Small intestine (tissue), 7 donors: Measurements from ENCODE around the gene APOBEC3F. TPM values are rescaled to one million over a fixed set of nuclear protein-coding genes. Genes with fewer than 3 reads are reported as not detected.

Source experiments
- DNase-seq, 2 donors: peaks; one replicate each; pipeline versions ENCODE4 v3.0.0 to v3.0.0-alpha.2; 2013
- FAIRE-seq: peaks from 2 replicates; lab custom pipeline; 2012; peaks lifted over from hg19 to GRCh38; lab: Jason Lieb, UNC
- H3K27ac ChIP-seq, 3 donors: one replicate each; pipeline ENCODE4 v1.5.1; 2013; ENCODE audit warnings: low read length in 2 of 3, mild to moderate bottlenecking in 2 of 3, control low read depth in 1 of 3, inconsistent platforms in 1 of 3, low read depth in 1 of 3, moderate library complexity in 1 of 3
- H3K27me3 ChIP-seq, 3 donors: one replicate each; pipeline ENCODE4 v1.6.1; 2013; ENCODE audit warnings: low read length in 3 of 3, inconsistent platforms in 1 of 3; ENCODE audit not compliant: control insufficient read depth in 3 of 3, insufficient read depth in 3 of 3
- H3K36me3 ChIP-seq, 3 donors: one replicate each; pipeline ENCODE4 v1.6.1; 2013; ENCODE audit warnings: low read length in 3 of 3, inconsistent platforms in 1 of 3, low read depth in 1 of 3, mild to moderate bottlenecking in 1 of 3, moderate library complexity in 1 of 3; ENCODE audit not compliant: control insufficient read depth in 3 of 3, insufficient read depth in 2 of 3
- H3K4me1 ChIP-seq, 3 donors: one replicate each; pipeline ENCODE4 v1.6.1; 2013; ENCODE audit warnings: low read length in 2 of 3, inconsistent platforms in 1 of 3, low read depth in 1 of 3, mild to moderate bottlenecking in 1 of 3, moderate library complexity in 1 of 3; ENCODE audit not compliant: control insufficient read depth in 3 of 3, insufficient read depth in 2 of 3
- H3K4me3 ChIP-seq, 3 donors: one replicate each; pipeline ENCODE4 v1.5.1; 2013; ENCODE audit warnings: low read length in 3 of 3, control low read depth in 1 of 3, inconsistent platforms in 1 of 3, low read depth in 1 of 3, mild to moderate bottlenecking in 1 of 3, moderate library complexity in 1 of 3
- H3K9me3 ChIP-seq, 2 donors: one replicate each; pipeline ENCODE4 v1.6.1; 2013; ENCODE audit warnings: low read depth in 1 of 2, low read length in 1 of 2; ENCODE audit not compliant: control insufficient read depth in 2 of 2, insufficient read depth in 1 of 2
- WGBS, 3 donors: extraction: QIAGEN DNeasy Blood & Tissue Kit; methylation state at CpG; one replicate each; pipeline ENCODE4 v1.1.7; 2013; 5-methylcytosine and 5-hydroxymethylcytosine counted together
- polyA plus RNA-seq, 4 donors: library from polyadenylated mRNA; stranded (reverse) in 3 of 4; unstranded in 1 of 4; fragments of 200-250 nt in 3 of 4; fragments of 120-200 nt in 1 of 4; gene quantifications; one replicate each; pipeline versions ENCODE4 v1.2.1 to v1.2.3, GENCODE V29; 2013
- donor health status: healthy with polysubstance abuse.
- donor health status: control.
- donor health status: control.
- donor health status: Bipolar disorder and iron deficiency.
- donor health status: healthy.

Gene APOBEC3F
- polyA plus RNA-seq, 4 donors = 3.1 to 4.4 (median 3.6) TPM

GRCh38 chr22:39098026-39098425 lies 57.4 kb downstream of the APOBEC3F start:
- DNase-seq (no peak), FAIRE-seq (no peak)
- Histone ChIP-seq H3K36me3 (no peaks in the 10 kb centered on the region), H3K4me3 (no peak overlapping the region), H3K27me3 (no peaks in the 10 kb centered on the region), H3K4me1 (no peaks in the 10 kb centered on the region), H3K9me3 (no peaks in the 10 kb centered on the region), H3K27ac (no peak overlapping the region)
- WGBS, 3 donors = 68 to 83% (median 78%) methylated on average over 6 of the region's 6 CpGs

GRCh38 chr22:39098576-39098975 lies 57.9 kb downstream of the APOBEC3F start:
- DNase-seq (no peak), FAIRE-seq (no peak)
- H3K9me3 ChIP-seq = no peaks in the 10 kb centered on the region
- H3K4me1 ChIP-seq = no peaks in the 10 kb centered on the region
- no peaks in the 10 kb centered on the region for H3K36me3 ChIP-seq
- WGBS, 3 donors = 72 to 87% (median 78%) methylated on average over 8 of the region's 8 CpGs
- no peak overlapping the region for H3K4me3 ChIP-seq
- no peaks in the 10 kb centered on the region for H3K27me3 ChIP-seq
- no peak overlapping the region for H3K27ac ChIP-seq

GRCh38 chr22:39101226-39101625 lies 60.6 kb downstream of the APOBEC3F start:
- WGBS, 3 donors = 67 to 82% (median 74%) methylated on average over 10 to 13 of the region's 13 CpGs
- Histone ChIP-seq H3K4me3 (no peak overlapping the region), H3K9me3 (no peaks in the 10 kb centered on the region), H3K36me3 (no peaks in the 10 kb centered on the region), H3K27me3 (no peaks in the 10 kb centered on the region), H3K27ac (no peak overlapping the region), H3K4me1 (no peaks in the 10 kb centered on the region)
- DNase-seq = no peak
- FAIRE-seq = no peak

- H3K27ac ChIP-seq = no peak overlapping the region
- no peaks in the 10 kb centered on the region for H3K9me3 ChIP-seq
- H3K4me3 ChIP-seq = no peak overlapping the region
- H3K4me1 ChIP-seq = no peaks in the 10 kb centered on the region
- no peaks in the 10 kb centered on the region for H3K36me3 ChIP-seq
- H3K27me3 ChIP-seq = no peaks in the 10 kb centered on the region
- FAIRE-seq = no peak
- DNase-seq = no peak
- 68 to 75% (median 74%) methylated on average over 2 of the region's 2 CpGs for WGBS, 3 donors
Measured at GRCh38 chr22:39103431-39103830, 62.8 kb downstream of the APOBEC3F start.

Other genes starting within 250 kb of the APOBEC3F start
- 10 to 100 TPM in 2 of 4 donors, 1 to 10 TPM in 2; 9.2 to 17.4 (median 12.8) TPM for gene DNAL4, start 246.7 kb upstream of the APOBEC3F start, polyA plus RNA-seq
- gene NPTXR, start 196.8 kb upstream of the APOBEC3F start, polyA plus RNA-seq = 1 to 10 TPM in 2 of 4 donors, under 1 TPM in 2; 0.22 to 5.3 (median 2.2) TPM
- 10 to 100 TPM in 2 of 4 donors, 1 to 10 TPM in 2; 1.1 to 16.0 (median 9.5) TPM for gene CBX6, start 168.6 kb upstream of the APOBEC3F start, polyA plus RNA-seq
- gene APOBEC3A, start 83.3 kb upstream of the APOBEC3F start, polyA plus RNA-seq = under 1 TPM in 3 of 4 donors, not detected in 1; 0.13 to 0.81 (median 0.37) TPM
- 1 to 10 TPM; 3.5 to 5.8 (median 4.6) TPM for gene APOBEC3B, start 58.5 kb upstream of the APOBEC3F start, polyA plus RNA-seq
- 10 to 100 TPM in 2 of 4 donors, 1 to 10 TPM in 2; 2.2 to 16.3 (median 11.2) TPM for gene APOBEC3C, start 26.6 kb upstream of the APOBEC3F start, polyA plus RNA-seq
- gene APOBEC3D, start 19.7 kb upstream of the APOBEC3F start, polyA plus RNA-seq = 1 to 10 TPM in 3 of 4 donors, not detected in 1; 1.1 to 2.9 (median 2.4) TPM
- gene APOBEC3G, start 36.4 kb downstream of the APOBEC3F start, polyA plus RNA-seq = 1 to 10 TPM; 1.3 to 8.0 (median 5.9) TPM
- under 1 TPM in 2 of 4 donors, not detected in 2; 0.12 to 0.22 TPM for gene APOBEC3H, start 56.4 kb downstream of the APOBEC3F start, polyA plus RNA-seq
- gene CBX7, start 111.8 kb downstream of the APOBEC3F start, polyA plus RNA-seq = 10 to 100 TPM in 3 of 4 donors, 1 to 10 TPM in 1; 9.8 to 29.8 (median 21.2) TPM
- gene PDGFB, start 204.1 kb downstream of the APOBEC3F start, polyA plus RNA-seq = 1 to 10 TPM in 2 of 4 donors, under 1 TPM in 2; 0.22 to 7.5 (median 2.8) TPM